SK-N-SH treated with all-trans-retinoic acid at 6 μM for 48 hours (cell line): ENCODE measurements around the gene NCKAP5.

Experiments used
- ATAC-seq: fragments of 200-7000 bp; cut with Tn5 transposase; 3 replicates; pipeline ENCODE4 v1.9.1; 2020; ENCODE audit warnings: mild to moderate bottlenecking, moderate library complexity
- ARNTL ChIP-seq: fragments of 450-650 bp; formaldehyde crosslinking; IDR thresholded peaks from 2 replicates; pipeline ENCODE4 v1.5.0; 2020; ENCODE audit warnings: low read depth, mild to moderate bottlenecking, moderate library complexity, borderline replicate concordance
- BACH2 ChIP-seq: fragments of 250-450 bp; sonication (Bioruptor Pico); IDR thresholded peaks from 2 replicates; pipeline ENCODE4 v1.9.0; 2021; ENCODE audit warnings: mild to moderate bottlenecking, borderline replicate concordance
- CREB5 ChIP-seq: fragments of 250-450 bp; sonication (Bioruptor Pico); IDR thresholded peaks from 2 replicates; pipeline ENCODE4 v1.5.1; 2020; ENCODE audit warnings: low read depth, mild to moderate bottlenecking, moderate library complexity
- CSDC2 ChIP-seq: fragments of 250-450 bp; sonication (Bioruptor Pico); IDR thresholded peaks from 2 replicates; pipeline ENCODE4 v1.5.0; 2020; ENCODE audit warnings: mild to moderate bottlenecking, moderate library complexity
- CSRNP3 ChIP-seq: fragments of 250-450 bp; sonication (Bioruptor Pico); IDR thresholded peaks from 2 replicates; pipeline ENCODE4 v1.5.1; 2021; ENCODE audit warnings: mild to moderate bottlenecking, moderate library complexity
- ESRRG ChIP-seq: fragments of 250-450 bp; sonication (Bioruptor Pico); IDR thresholded peaks from 2 replicates; pipeline ENCODE4 v1.6.1; 2021; ENCODE audit warnings: mild to moderate bottlenecking
- GLIS3 ChIP-seq: fragments of 250-450 bp; sonication (Bioruptor Pico); IDR thresholded peaks from 2 replicates; pipeline ENCODE4 v1.5.0; 2020; ENCODE audit warnings: mild to moderate bottlenecking, moderate library complexity
- ISL1 ChIP-seq: fragments of 250-450 bp; sonication (Bioruptor Pico); IDR thresholded peaks from 2 replicates; pipeline ENCODE4 v2.1.2; 2022; ENCODE audit warnings: mild to moderate bottlenecking, moderate library complexity
- OSR1 ChIP-seq: fragments of 250-450 bp; sonication (Bioruptor Pico); IDR thresholded peaks from 2 replicates; pipeline ENCODE4 v1.8.0; 2022; ENCODE audit warnings: moderate library complexity, mild to moderate bottlenecking, inconsistent platforms
- PATZ1 ChIP-seq: fragments of 250-450 bp; sonication (Bioruptor Pico); IDR thresholded peaks from 2 replicates; pipeline ENCODE4 v1.8.0; 2020; ENCODE audit warnings: mild to moderate bottlenecking, moderate library complexity, borderline replicate concordance
- POU6F1 ChIP-seq: fragments of 250-450 bp; sonication (Bioruptor Pico); IDR thresholded peaks from 2 replicates; pipeline ENCODE4 v1.8.0; 2021; ENCODE audit warnings: low read depth, mild to moderate bottlenecking, moderate library complexity, borderline replicate concordance
- PPARA ChIP-seq: fragments of 250-450 bp; sonication (Bioruptor Pico); IDR thresholded peaks from 2 replicates; pipeline ENCODE4 v1.5.0; 2020; ENCODE audit warnings: mild to moderate bottlenecking, borderline replicate concordance
- RARB ChIP-seq: fragments of 250-450 bp; sonication (Bioruptor Pico); IDR thresholded peaks from 2 replicates; pipeline ENCODE4 v1.8.0; 2021; ENCODE audit warnings: mild to moderate bottlenecking, moderate library complexity
- SNAI2 ChIP-seq: fragments of 250-450 bp; sonication (Bioruptor Pico); IDR thresholded peaks from 2 replicates; pipeline ENCODE4 v1.5.0; 2020; ENCODE audit warnings: mild to moderate bottlenecking, moderate library complexity
- TCF4 ChIP-seq: fragments of 250-450 bp; sonication (Bioruptor Pico); IDR thresholded peaks from 2 replicates; pipeline ENCODE4 v1.8.0; 2021; ENCODE audit warnings: mild to moderate bottlenecking, moderate library complexity, borderline replicate concordance
- TOX ChIP-seq: fragments of 250-450 bp; sonication (Bioruptor Pico); IDR thresholded peaks from 2 replicates; pipeline ENCODE4 v1.8.0; 2021; ENCODE audit warnings: mild to moderate bottlenecking, moderate library complexity, borderline replicate concordance
- ZC3H10 ChIP-seq: fragments of 250-450 bp; sonication (Bioruptor Pico); IDR thresholded peaks from 2 replicates; pipeline ENCODE4 v1.5.1; 2021; ENCODE audit warnings: mild to moderate bottlenecking, moderate library complexity
- ZFP3 ChIP-seq: fragments of 250-450 bp; sonication (Bioruptor Pico); IDR thresholded peaks from 2 replicates; pipeline ENCODE4 v1.5.0; 2020; ENCODE audit warnings: mild to moderate bottlenecking, moderate library complexity
- ZFP30 ChIP-seq: fragments of 450-650 bp; formaldehyde crosslinking; IDR thresholded peaks from 2 replicates; pipeline ENCODE4 v1.5.0; 2022; ENCODE audit warnings: mild to moderate bottlenecking, moderate library complexity
- ZNF565 ChIP-seq: fragments of 450-650 bp; formaldehyde crosslinking; conservative IDR thresholded peaks from 2 replicates; pipeline ENCODE4 v1.5.0; 2020; ENCODE audit warnings: low read depth, mild to moderate bottlenecking, moderate library complexity
- ZNF70 ChIP-seq: fragments of 450-650 bp; formaldehyde crosslinking; IDR thresholded peaks from 2 replicates; pipeline ENCODE4 v1.5.0; 2020; ENCODE audit warnings: mild to moderate bottlenecking, moderate library complexity
- ZNF8 ChIP-seq: fragments of 450-650 bp; formaldehyde crosslinking; IDR thresholded peaks from 2 replicates; pipeline ENCODE4 v1.5.0; 2020; ENCODE audit warnings: mild to moderate bottlenecking, moderate library complexity
- TF ChIP-seq, protein P1 (sequence below): fragments of 250-450 bp; sonication (Bioruptor Pico); IDR thresholded peaks from 2 replicates; pipeline ENCODE4 v1.5.0; 2020; ENCODE audit warnings: mild to moderate bottlenecking, moderate library complexity

The NCKAP5 gene

DNA sequence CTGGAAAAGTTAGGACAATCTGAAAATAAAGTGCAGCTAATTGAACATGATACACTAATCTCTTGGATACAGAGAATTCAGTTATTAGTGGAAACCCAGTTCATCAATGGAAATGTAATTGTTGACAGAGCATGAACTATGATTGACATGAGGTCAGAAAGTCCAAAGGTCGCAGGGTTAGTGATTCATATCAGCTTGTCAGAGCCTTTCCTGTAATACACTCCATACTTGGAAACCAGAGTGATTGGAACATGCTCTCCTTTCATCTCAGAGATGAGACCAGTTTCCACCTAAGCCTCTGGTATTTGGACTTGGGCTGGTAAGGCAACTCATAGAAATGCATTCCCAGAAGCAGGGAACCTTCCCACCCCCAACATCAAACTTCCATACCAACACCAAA lies 8.5 kb upstream of the NCKAP5 start:
- TF ChIP-seq OSR1 (CRISPR knock-in tag) (no peak), CREB5 (no peak), ISL1 (no peak), ESRRG (CRISPR knock-in tag) (no peak)

GRCh38 chr2:133574620-133575019 lies 6.4 kb upstream of the NCKAP5 start:
- ATAC-seq: no peak
- TF ChIP-seq SNAI2 (CRISPR knock-in tag) (no peak), CSDC2 (CRISPR knock-in tag) (no peak), CREB5 (no peak), RARB (CRISPR knock-in tag) (no peak), ARNTL (CRISPR knock-in tag) (no peak), ESRRG (CRISPR knock-in tag) (no peak), ZNF70 (CRISPR knock-in tag) (no peak), GLIS3 (CRISPR knock-in tag) (no peak), BACH2 (CRISPR knock-in tag) (no peak), ZC3H10 (CRISPR knock-in tag) (no peak), ZNF8 (CRISPR knock-in tag) (no peak), TCF4 (CRISPR knock-in tag) (no peak), POU6F1 (CRISPR knock-in tag) (no peak), TOX (CRISPR knock-in tag) (no peak), PPARA (CRISPR knock-in tag) (no peak), ZFP30 (CRISPR knock-in tag) (no peak)
- TF ChIP-seq, protein P1, sequence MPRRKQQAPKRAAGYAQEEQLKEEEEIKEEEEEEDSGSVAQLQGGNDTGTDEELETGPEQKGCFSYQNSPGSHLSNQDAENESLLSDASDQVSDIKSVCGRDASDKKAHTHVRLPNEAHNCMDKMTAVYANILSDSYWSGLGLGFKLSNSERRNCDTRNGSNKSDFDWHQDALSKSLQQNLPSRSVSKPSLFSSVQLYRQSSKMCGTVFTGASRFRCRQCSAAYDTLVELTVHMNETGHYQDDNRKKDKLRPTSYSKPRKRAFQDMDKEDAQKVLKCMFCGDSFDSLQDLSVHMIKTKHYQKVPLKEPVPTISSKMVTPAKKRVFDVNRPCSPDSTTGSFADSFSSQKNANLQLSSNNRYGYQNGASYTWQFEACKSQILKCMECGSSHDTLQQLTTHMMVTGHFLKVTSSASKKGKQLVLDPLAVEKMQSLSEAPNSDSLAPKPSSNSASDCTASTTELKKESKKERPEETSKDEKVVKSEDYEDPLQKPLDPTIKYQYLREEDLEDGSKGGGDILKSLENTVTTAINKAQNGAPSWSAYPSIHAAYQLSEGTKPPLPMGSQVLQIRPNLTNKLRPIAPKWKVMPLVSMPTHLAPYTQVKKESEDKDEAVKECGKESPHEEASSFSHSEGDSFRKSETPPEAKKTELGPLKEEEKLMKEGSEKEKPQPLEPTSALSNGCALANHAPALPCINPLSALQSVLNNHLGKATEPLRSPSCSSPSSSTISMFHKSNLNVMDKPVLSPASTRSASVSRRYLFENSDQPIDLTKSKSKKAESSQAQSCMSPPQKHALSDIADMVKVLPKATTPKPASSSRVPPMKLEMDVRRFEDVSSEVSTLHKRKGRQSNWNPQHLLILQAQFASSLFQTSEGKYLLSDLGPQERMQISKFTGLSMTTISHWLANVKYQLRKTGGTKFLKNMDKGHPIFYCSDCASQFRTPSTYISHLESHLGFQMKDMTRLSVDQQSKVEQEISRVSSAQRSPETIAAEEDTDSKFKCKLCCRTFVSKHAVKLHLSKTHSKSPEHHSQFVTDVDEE (CRISPR knock-in tag): no peak

More for the DNA sequence above, 8.5 kb upstream of the NCKAP5 start:
- no peak for ATAC-seq

DNA sequence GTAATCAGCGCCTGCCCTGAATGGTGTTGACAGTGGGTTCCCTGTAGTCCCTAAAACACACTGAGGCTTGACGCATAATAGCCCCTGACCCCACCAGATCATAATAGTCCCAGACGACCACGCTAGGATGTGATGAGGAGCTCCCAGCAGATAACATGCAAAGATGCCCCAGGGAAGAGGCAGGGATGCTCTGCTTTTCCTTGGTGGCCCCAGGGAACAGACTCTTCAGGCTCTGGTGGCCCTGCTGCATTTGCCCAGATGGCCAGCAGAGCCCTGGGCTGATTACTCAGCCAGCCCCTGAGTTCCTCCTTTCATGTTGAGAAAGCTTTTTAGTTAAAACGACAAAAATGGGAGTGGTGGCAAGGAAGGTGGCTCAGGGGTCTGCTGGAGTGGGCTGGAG lies 5.9 kb upstream of the NCKAP5 start:
- TF ChIP-seq ZNF565 (CRISPR knock-in tag) (no peak), ZNF70 (CRISPR knock-in tag) (no peak), TCF4 (CRISPR knock-in tag) (no peak), BACH2 (CRISPR knock-in tag) (no peak), PATZ1 (no peak), PPARA (CRISPR knock-in tag) (no peak), CSRNP3 (CRISPR knock-in tag) (no peak), ISL1 (no peak), ZFP3 (CRISPR knock-in tag) (no peak), OSR1 (CRISPR knock-in tag) (no peak), RARB (CRISPR knock-in tag) (no peak), ESRRG (CRISPR knock-in tag) (no peak), CSDC2 (CRISPR knock-in tag) (no peak)
- ATAC-seq: no peak
